Mucosa of descending colon (tissue), 3 donors: ENCODE results near the gene PMFBP1. TPM values are rescaled to one million over a fixed set of nuclear protein-coding genes. Genes with fewer than 3 reads are reported as not detected.

ENCODE experiments used
- ATAC-seq: fragments of 200-7000 bp; cut with Tn5 transposase; one replicate; pipeline ENCODE4 v1.9.1; 2020; ENCODE audit warnings: mild to moderate bottlenecking, moderate library complexity
- DNase-seq, 3 donors: peaks; one replicate each; pipeline ENCODE4 v3.0.0-alpha.2; 2020
- H3K36me3 ChIP-seq: fragments of 200-600 bp; one replicate; pipeline ENCODE4 v1.8.0; 2021; ENCODE audit warnings: low read depth, mild to moderate bottlenecking
- H3K4me1 ChIP-seq: fragments of 200-600 bp; one replicate; pipeline ENCODE4 v1.8.0; 2021; ENCODE audit warnings: low read depth, mild to moderate bottlenecking
- H3K4me3 ChIP-seq: fragments of 200-600 bp; one replicate; pipeline ENCODE4 v1.8.0; 2021; ENCODE audit warnings: mild to moderate bottlenecking
- H3K9me3 ChIP-seq: fragments of 200-600 bp; one replicate; pipeline ENCODE4 v1.8.0; 2021; ENCODE audit warnings: mild to moderate bottlenecking
- intact Hi-C, 2 donors: fragments of 100-400 bp; cut with DNase I in 1 of 2; cut with micrococcal nuclease in 1 of 2; formaldehyde crosslinking; loops; one replicate each; pipeline versions ENCODE4 v1.11.0 to v1.11.1; 2022; cut with DNase I, micrococcal nuclease
- total RNA-seq, 3 donors: library from RNA; stranded (reverse); fragmentation: NEBNext Ultra II Directional in 2 of 3; extraction: Animal tissue kit (Norgen Biotek cat#: 25700) in 2 of 3; gene quantifications; one replicate each; pipeline versions ENCODE4 v1.2.1 to v1.2.4, GENCODE V29; 2021 to 2023
- TF ChIP-seq, protein P1 (sequence below): fragments of 200-600 bp; IDR thresholded peaks from one replicate; pipeline ENCODE4 v1.8.0; 2022; ENCODE audit warnings: antibody characterized with exemption, mild to moderate bottlenecking
- donor health status: DM: no; HTN: no; CAD: no; lungs with moderate emphysema.
- donor health status: DM: no; HTN: no; CAD: no.
- donor health status: DM: no; HTN: yes; CAD: no.

Gene PMFBP1
- total RNA-seq, 3 donors from 2014 or later: 3.6 to 9.7 (median 7.2) TPM

DNA sequence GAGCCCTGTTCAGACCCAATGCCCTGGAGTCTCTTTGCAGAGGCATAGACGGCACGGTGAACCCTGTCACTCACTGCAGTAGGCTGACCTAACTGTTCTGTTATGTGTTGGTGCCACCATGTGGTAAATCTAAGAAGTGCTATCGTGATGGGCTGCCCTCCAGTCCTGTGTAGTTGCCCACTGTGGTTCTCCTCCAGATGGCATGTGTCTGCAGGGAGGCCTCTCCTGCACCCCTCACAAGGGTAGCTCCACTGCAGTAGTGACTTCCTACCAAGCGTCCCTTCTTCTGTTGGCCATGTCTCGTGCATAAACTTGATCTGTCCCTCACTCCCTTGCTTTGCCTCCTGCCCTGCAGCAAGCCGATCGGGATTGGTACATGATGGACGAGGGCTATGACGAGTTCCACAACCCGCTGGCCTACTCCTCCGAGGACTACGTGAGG, 72.6 kb downstream of the PMFBP1 start:
- Histone ChIP-seq H3K4me1 (peaks cover 12% of the 10 kb centered on the region), H3K4me3 (no peak overlapping the region), H3K9me3 (no peaks in the 10 kb centered on the region), H3K36me3 (peaks cover 21% of the 10 kb centered on the region)
- intact Hi-C loops: no loop called here
- ATAC-seq (peak; percentile 91), DNase-seq (peak in 1 of 3 donors; percentile 67)
- TF ChIP-seq, protein P1, sequence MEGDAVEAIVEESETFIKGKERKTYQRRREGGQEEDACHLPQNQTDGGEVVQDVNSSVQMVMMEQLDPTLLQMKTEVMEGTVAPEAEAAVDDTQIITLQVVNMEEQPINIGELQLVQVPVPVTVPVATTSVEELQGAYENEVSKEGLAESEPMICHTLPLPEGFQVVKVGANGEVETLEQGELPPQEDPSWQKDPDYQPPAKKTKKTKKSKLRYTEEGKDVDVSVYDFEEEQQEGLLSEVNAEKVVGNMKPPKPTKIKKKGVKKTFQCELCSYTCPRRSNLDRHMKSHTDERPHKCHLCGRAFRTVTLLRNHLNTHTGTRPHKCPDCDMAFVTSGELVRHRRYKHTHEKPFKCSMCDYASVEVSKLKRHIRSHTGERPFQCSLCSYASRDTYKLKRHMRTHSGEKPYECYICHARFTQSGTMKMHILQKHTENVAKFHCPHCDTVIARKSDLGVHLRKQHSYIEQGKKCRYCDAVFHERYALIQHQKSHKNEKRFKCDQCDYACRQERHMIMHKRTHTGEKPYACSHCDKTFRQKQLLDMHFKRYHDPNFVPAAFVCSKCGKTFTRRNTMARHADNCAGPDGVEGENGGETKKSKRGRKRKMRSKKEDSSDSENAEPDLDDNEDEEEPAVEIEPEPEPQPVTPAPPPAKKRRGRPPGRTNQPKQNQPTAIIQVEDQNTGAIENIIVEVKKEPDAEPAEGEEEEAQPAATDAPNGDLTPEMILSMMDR: no peak

DNA sequence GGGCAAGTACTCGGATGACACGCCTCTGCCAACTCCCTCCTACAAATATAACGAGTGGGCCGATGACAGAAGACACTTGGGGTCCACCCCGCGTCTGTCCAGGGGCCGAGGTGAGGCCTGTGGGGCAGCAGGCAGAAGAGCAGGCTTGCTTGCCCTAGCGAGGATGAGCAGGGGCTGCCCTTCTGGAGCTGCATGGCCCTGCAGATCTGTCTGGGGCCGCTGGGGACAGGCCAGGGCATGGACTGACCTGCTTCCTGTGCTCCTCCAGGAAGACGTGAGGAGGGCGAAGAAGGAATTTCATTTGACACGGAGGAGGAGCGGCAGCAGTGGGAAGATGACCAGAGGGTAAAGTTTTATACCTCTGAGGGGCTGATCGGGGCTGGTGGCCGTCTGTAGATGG, 73.0 kb downstream of the PMFBP1 start:
- TF ChIP-seq, protein P1: no peak
- Histone ChIP-seq H3K4me3 (no peak overlapping the region), H3K9me3 (no peaks in the 10 kb centered on the region), H3K4me1 (peaks cover 13% of the 10 kb centered on the region), H3K36me3 (peaks cover 21% of the 10 kb centered on the region)
- intact Hi-C loops: no loop called here
- DNase-seq (no peak), ATAC-seq (no peak)

DNA sequence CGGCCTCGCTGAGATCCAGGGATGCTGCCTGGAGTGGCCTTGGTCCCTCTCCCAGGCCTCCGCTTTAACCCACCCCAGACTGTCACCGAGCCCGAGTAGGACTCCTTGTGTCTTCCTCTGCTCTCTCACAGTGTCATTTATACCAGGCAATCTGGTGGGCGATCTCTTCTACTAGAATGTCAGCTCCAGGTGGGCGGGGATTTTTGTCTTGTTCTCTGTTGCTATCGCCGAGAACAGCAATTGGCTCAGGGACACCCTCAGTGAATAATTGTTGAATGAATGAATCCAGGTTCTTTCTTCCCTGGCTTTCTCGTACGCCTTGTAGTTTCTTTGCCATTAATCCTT, 77.7 kb downstream of the PMFBP1 start:
- intact Hi-C loops: no loop called here
- peak in 1 of 3 donors; percentile 22 for DNase-seq

DNA sequence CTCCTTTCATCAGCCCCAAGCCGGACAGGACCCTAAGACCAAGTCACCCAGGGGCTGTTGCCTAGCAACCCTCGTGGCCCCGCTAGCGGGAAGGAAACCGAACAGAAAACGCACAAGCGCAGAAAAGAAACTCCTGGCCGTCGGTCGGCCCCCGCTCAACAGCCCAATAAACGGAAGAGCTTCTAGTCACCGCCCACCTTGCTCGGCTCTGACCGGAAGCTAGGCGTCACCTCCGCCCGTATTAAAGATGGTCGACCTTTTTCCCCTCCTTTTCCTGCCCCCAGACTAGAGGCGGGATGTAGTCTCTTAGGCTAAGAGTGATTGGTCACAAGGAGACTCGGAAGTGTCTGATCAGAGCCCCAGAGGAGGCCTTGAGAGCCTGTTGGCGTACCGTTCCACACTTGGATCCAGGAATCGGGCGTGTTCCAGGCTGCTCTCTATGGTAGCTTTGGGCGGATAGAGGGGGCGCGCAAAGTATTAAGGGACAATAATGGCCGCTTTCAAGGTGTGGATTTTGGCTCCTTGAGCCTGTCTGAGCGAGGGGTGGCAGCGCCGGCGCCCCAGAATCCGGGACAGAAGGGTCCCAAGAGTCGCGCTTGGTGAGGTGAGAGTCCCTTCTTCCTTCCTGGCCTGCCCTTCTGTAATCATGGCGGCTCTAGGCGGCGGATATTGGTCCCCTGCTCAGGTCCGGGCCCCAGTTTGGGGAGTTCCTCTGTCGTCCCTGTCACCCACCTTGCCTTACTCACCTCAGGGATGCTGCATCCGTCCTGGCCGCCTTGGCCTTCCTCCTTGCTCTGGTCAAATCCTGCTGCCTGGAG, 78.3 kb downstream of the PMFBP1 start, which contains the start of the genes DHX38 and TXNL4B:
DHX38 (plus strand) TSS at position 400 of the 818 bp plus-strand sequence. CDS start 2,311 bp downstream, outside the sequence.
TXNL4B (minus strand) TSS at position 173 of the 818 bp plus-strand sequence. CDS start 2,871 bp downstream, outside the sequence.
- ATAC-seq (peak; percentile 98), DNase-seq (peak; percentile 90 to 96 (median 94))
- Histone ChIP-seq H3K36me3 (peaks cover 5% of the 10 kb centered on the region), H3K9me3 (no peaks in the 10 kb centered on the region), H3K4me3 (peak within 1 kb of the TSS; percentile 60), H3K4me1 (peaks cover 26% of the 10 kb centered on the region)
- TF ChIP-seq, protein P1: no peak
- intact Hi-C loops: no loop called here

More for the DNA sequence above, 77.7 kb downstream of the PMFBP1 start:
- peak; percentile 6 for ATAC-seq
- Histone ChIP-seq H3K36me3 (peaks cover 5% of the 10 kb centered on the region), H3K9me3 (no peaks in the 10 kb centered on the region), H3K4me3 (peak overlapping the region; percentile 60), H3K4me1 (peaks cover 26% of the 10 kb centered on the region)
- TF ChIP-seq, protein P1: no peak

DNA sequence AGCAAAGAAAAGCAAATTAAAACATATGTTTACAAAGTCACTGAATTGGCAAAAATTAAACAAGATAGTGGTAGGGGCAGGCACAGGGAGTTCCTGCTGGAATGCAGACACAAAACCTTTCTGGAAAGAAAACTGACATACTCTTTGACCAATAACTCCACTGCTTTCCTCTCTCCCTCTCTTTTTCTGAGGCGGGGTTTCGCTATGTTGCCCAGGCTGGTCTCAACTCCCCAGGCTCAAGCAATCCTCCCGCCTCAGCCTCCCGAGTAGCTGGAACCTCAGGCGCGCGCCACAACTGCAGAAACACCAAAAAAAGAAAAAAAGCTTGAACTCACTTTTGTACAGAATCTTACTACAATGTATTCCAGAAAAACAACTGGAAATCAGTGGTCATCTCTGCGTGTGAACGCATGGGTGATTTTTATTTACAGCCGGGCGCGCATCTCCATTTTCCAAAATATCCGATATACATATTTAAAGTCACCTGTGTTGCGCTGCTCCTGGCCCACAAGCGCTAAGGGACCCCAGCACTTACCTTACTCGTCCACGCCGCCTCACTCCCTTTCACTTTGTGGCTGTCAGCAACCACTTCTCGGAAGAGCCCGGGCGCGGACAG, 79.0 kb downstream of the PMFBP1 start:
- peak overlapping the region; percentile 60 for H3K4me3 ChIP-seq
- peaks cover 26% of the 10 kb centered on the region for H3K4me1 ChIP-seq
- intact Hi-C loops: no loop called here
- H3K36me3 ChIP-seq: peaks cover 5% of the 10 kb centered on the region
- ATAC-seq (peak; percentile 43), DNase-seq (peak in 1 of 3 donors; percentile 12)
- TF ChIP-seq, protein P1: no peak
- no peaks in the 10 kb centered on the region for H3K9me3 ChIP-seq
